Ovary (tissue), 9 donors: Measurements from ENCODE around the gene FBLN2. TPM values are rescaled to one million over a fixed set of nuclear protein-coding genes. Genes with fewer than 3 reads are reported as not detected.

Source experiments
- DNase-seq, 5 donors: peaks; one replicate each; pipeline ENCODE4 v3.0.0-alpha.2; 2019 to 2020
- H3K27ac ChIP-seq, 2 donors: fragments of 200-600 bp; one replicate each; pipeline versions ENCODE4 v1.5.1 to v1.8.0; 2019 to 2022
- H3K27me3 ChIP-seq: fragments of 200-600 bp; one replicate; pipeline ENCODE4 v1.8.0; 2022
- H3K36me3 ChIP-seq: fragments of 200-600 bp; sonication (generic); one replicate; pipeline ENCODE4 v1.5.1; 2019
- H3K4me1 ChIP-seq: one replicate; pipeline ENCODE4 v1.8.1; 2013; ENCODE audit warnings: mild to moderate bottlenecking, moderate library complexity; ENCODE audit not compliant: insufficient read depth
- H3K4me3 ChIP-seq: fragments of 200-600 bp; sonication (generic); one replicate; pipeline ENCODE4 v1.5.1; 2017
- H3K9me3 ChIP-seq, 2 donors: fragments of 200-600 bp in 1 of 2; sonication (generic) in 1 of 2; one replicate each; pipeline versions ENCODE4 v1.5.1 to v1.8.1; 2013 to 2019; ENCODE audit warnings: mild to moderate bottlenecking in 1 of 2, moderate library complexity in 1 of 2
- EP300 ChIP-seq: sonication (generic); formaldehyde crosslinking; IDR thresholded peaks from one replicate; pipeline ENCODE4 v1.6.1; 2017; ENCODE audit warnings: antibody characterized with exemption
- POLR2A ChIP-seq: fragments of 450-650 bp; IDR thresholded peaks from one replicate; pipeline ENCODE4 v1.6.1; 2017; ENCODE audit warnings: antibody characterized with exemption, mild to moderate bottlenecking, moderate library complexity
- WGBS, 3 donors: extraction: QIAGEN DNeasy Blood & Tissue Kit in 1 of 3; methylation state at CpG; one replicate each; pipeline versions ENCODE4 v1.1.5 to v1.1.7; 2013 to 2017; 5-methylcytosine and 5-hydroxymethylcytosine counted together
- intact Hi-C, 4 donors: fragments of 100-400 bp; cut with DNase I; formaldehyde crosslinking; loops; one replicate each; pipeline versions ENCODE4 v1.11.0 to v1.15.1; 2022 to 2023
- polyA plus RNA-seq, 2 donors: library from polyadenylated mRNA; stranded (reverse); fragments of 200-250 nt in 1 of 2; fragments of 350-450 nt in 1 of 2; fragmentation: Illumina TruSeq in 1 of 2; extraction: RNeasy Lipid Tissue Mini Kit (QIAGEN cat#74804) in 1 of 2; gene quantifications; one replicate each; pipeline ENCODE4 v1.2.3, GENCODE V29; 2013 to 2014
- total RNA-seq, 7 donors: library from RNA; depleted of rRNA in 2 of 7; stranded (reverse); fragments of >200 nt in 2 of 7; fragmentation: NEBNext Ultra II Directional in 3 of 7; extraction: Animal tissue kit (Norgen Biotek cat#: 25700) in 3 of 7; gene quantifications; one replicate each; pipeline versions ENCODE4 v1.1.0 to v1.2.4, GENCODE V29; 2016 to 2023
- TF ChIP-seq, protein P1 (sequence below), 3 donors: fragments of 450-650 bp in 2 of 3; fragments of 200-600 bp in 1 of 3; IDR thresholded peaks; one replicate each; pipeline versions ENCODE4 v1.5.1 to v1.8.0; 2016 to 2022; ENCODE audit warnings: antibody characterized with exemption in 3 of 3, mild to moderate bottlenecking in 1 of 3
- donor health status: DM: no; HTN: no; CAD: no; lungs with moderate emphysema.
- donor health status: DM: no; HTN: no; CAD: no.
- donor health status: Bipolar disorder and iron deficiency.
- donor health status: DM: yes; HTN: yes; CAD: no.
- donor health status: DM: no; HTN: no; CAD: no.
- donor health status: DM: yes; HTN: yes; CAD: no.

Gene FBLN2
- total and polyA plus RNA-seq, 9 donors, result 4.0 to 18.2 (median 8.1) TPM

DNA sequence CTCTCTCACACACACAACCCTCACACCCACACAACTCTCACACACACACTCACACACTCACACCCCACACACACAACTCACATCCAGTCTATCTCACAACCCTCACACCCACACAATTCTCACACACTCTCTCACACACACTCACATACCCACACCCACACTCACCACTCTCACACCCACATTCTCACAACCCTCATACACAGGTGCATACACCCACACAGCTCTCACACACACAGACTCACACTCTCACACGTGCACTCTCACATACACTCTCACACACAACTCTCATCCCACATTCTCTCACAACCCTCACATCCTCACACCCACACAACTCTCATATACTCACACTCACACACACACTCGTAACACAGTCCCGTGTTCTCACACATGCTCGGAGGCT, 134.4 kb downstream of the FBLN2 start:
- 70 to 83% (median 78%) methylated on average over 4 of the region's 4 CpGs for WGBS, 3 donors
- TF ChIP-seq EP300 (no peak), POLR2A (no peak)
- TF ChIP-seq, protein P1, sequence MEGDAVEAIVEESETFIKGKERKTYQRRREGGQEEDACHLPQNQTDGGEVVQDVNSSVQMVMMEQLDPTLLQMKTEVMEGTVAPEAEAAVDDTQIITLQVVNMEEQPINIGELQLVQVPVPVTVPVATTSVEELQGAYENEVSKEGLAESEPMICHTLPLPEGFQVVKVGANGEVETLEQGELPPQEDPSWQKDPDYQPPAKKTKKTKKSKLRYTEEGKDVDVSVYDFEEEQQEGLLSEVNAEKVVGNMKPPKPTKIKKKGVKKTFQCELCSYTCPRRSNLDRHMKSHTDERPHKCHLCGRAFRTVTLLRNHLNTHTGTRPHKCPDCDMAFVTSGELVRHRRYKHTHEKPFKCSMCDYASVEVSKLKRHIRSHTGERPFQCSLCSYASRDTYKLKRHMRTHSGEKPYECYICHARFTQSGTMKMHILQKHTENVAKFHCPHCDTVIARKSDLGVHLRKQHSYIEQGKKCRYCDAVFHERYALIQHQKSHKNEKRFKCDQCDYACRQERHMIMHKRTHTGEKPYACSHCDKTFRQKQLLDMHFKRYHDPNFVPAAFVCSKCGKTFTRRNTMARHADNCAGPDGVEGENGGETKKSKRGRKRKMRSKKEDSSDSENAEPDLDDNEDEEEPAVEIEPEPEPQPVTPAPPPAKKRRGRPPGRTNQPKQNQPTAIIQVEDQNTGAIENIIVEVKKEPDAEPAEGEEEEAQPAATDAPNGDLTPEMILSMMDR (IDR thresholded peaks at IDR 0.05), result no peak
- H3K27ac ChIP-seq, result no peak overlapping the region
- no peaks in the 10 kb centered on the region for H3K9me3 ChIP-seq
- DNase-seq, result no peak
- no peaks in the 10 kb centered on the region for H3K27me3 ChIP-seq
- H3K36me3 ChIP-seq, result no peaks in the 10 kb centered on the region
- intact Hi-C loops, result no loop called here
- no peak overlapping the region for H3K4me3 ChIP-seq
- no peaks in the 10 kb centered on the region for H3K4me1 ChIP-seq

DNA sequence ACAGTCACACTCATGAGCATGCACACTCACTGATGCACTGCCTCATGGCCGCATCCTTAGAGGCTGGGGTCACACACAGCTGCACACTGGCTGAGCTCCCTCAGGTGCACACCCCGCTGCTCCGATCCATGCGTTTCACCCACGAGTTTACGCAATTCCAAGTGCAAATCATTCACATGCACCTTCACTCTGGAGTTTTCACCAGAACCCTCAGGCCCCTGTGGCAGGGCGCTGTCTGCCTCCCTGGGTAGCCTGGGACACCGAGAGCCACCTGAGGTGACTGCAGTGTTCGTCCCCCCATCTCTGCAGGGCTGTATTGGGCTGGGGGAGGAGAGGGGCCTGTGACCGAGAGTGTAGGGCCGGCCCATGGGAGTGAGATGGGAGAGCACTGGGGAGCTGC, 134.8 kb downstream of the FBLN2 start:
- intact Hi-C loops, result no loop called here
- WGBS, 3 donors, result 74 to 76% (median 75%) methylated on average over 11 of the region's 11 CpGs
- Histone ChIP-seq H3K27ac (no peak overlapping the region), H3K36me3 (no peaks in the 10 kb centered on the region), H3K4me1 (no peaks in the 10 kb centered on the region), H3K27me3 (no peaks in the 10 kb centered on the region), H3K4me3 (no peak overlapping the region), H3K9me3 (no peaks in the 10 kb centered on the region)
- DNase-seq, result no peak
- TF ChIP-seq, protein P1 (IDR thresholded peaks at IDR 0.05), result no peak
- TF ChIP-seq POLR2A (no peak), EP300 (no peak)

DNA sequence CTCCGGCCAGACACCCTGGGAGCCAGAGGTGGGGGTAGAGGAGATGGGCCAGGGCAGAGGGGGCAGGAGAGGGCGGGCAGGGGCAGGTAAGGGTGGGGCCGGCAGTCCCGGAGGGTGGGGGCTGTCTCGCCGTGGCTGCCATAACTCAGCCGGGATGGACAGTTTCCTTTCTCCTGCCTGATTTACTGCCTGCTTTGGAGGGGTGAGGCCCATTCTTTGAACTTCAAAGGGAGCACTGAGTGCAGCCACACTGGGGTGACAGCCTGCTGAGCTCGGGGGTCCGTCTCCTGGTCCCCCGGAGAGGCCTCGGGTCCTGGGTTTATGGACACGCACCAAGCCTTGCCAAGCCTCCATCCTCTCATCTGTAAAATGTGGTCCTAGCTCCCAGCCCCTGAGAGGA, 135.4 kb downstream of the FBLN2 start:
- H3K9me3 ChIP-seq, result no peaks in the 10 kb centered on the region
- H3K4me1 ChIP-seq, result no peaks in the 10 kb centered on the region
- H3K27me3 ChIP-seq, result no peaks in the 10 kb centered on the region
- 23 to 40% (median 33%) methylated on average over 12 of the region's 12 CpGs for WGBS, 3 donors
- no peaks in the 10 kb centered on the region for H3K36me3 ChIP-seq
- no peak for DNase-seq
- intact Hi-C loops, result no loop called here
- no peak for TF ChIP-seq POLR2A
- TF ChIP-seq EP300, result no peak
- TF ChIP-seq, protein P1 (IDR thresholded peaks at IDR 0.05), result no peak
- H3K27ac ChIP-seq, result no peak overlapping the region
- no peak overlapping the region for H3K4me3 ChIP-seq

DNA sequence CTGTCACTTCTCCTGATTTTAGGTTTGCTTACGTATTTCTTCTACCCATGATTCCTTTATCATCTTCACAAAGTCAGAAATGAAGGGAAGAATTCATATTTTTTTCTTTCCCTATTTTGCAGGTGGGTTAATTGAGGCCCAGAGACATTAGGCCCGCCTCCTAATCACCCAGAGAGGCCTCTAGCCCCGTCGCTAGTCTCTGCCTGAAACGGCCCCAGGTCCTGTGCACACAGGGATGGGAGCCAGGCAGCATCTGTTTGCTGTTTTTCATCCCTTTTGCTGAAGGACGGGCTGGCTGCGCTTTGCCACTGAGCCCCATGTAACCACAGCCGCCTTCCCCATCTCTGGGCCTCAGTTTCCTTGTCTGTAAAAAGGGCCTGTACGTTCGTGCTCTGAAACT, 135.9 kb downstream of the FBLN2 start:
- Histone ChIP-seq H3K4me1 (no peaks in the 10 kb centered on the region), H3K9me3 (no peaks in the 10 kb centered on the region), H3K27me3 (no peaks in the 10 kb centered on the region), H3K36me3 (no peaks in the 10 kb centered on the region), H3K27ac (no peak overlapping the region), H3K4me3 (no peak overlapping the region)
- no peak for TF ChIP-seq EP300
- TF ChIP-seq, protein P1 (IDR thresholded peaks at IDR 0.05), result no peak
- no peak for TF ChIP-seq POLR2A
- no peak for DNase-seq
- WGBS, 3 donors, result 36 to 44% (median 41%) methylated on average over 10 of the region's 10 CpGs
- intact Hi-C loops, result no loop called here

DNA sequence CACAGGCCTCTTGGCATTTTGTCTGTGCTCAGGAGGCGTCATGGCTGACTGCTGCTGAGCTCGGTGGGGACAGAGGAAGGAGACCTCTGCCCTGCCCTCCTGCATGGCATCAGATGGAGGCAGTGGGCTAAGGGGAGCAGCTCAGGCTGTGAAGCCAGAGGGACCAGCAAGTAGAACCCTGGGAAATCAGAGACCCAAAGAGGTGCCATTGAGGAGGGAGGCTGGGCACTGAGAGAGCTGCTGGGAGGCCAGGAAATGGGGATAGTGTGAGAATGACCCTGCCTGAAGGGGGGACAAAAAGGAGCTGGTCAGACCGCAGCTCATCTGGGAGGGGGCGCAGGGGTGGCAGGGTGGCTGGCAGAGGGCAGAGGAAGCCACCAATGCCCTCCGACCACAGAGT, 136.8 kb downstream of the FBLN2 start:
- no peak overlapping the region for H3K4me3 ChIP-seq
- TF ChIP-seq POLR2A (no peak), EP300 (no peak)
- TF ChIP-seq, protein P1 (IDR thresholded peaks at IDR 0.05), result no peak
- H3K27ac ChIP-seq, result no peak overlapping the region
- intact Hi-C loops, result no loop called here
- no peaks in the 10 kb centered on the region for H3K9me3 ChIP-seq
- no peaks in the 10 kb centered on the region for H3K36me3 ChIP-seq
- 75 to 83% (median 78%) methylated on average over 5 of the region's 5 CpGs for WGBS, 3 donors
- no peaks in the 10 kb centered on the region for H3K4me1 ChIP-seq
- no peaks in the 10 kb centered on the region for H3K27me3 ChIP-seq
- no peak for DNase-seq
